HG02610 (cell line): ENCODE results near the gene SLC26A11.
"Not testable (repeated sequence)": the region's sequence is repeated elsewhere in the genome, so short reads cannot be mapped to it uniquely, and the experiment has no call there.

Source experiments
- ATAC-seq: cut with Tn5 transposase; IDR thresholded peaks from one replicate; pipeline ENCODE4 v1.9.1; 2021; ENCODE audit warnings: mild to moderate bottlenecking, moderate library complexity; ENCODE audit not compliant: unreplicated experiment

The SLC26A11 gene

GRCh38 chr17:80195671-80196529, 24.3 kb upstream of the SLC26A11 start:
- no peak for ATAC-seq

- no peak for ATAC-seq
Measured at GRCh38 chr17:80196652-80197051, 23.6 kb upstream of the SLC26A11 start.

- no peak for ATAC-seq
Measured at GRCh38 chr17:80198144-80198661, 22.0 kb upstream of the SLC26A11 start.

GRCh38 chr17:80199295-80199694, 20.9 kb upstream of the SLC26A11 start:
- not testable (repeated sequence) for ATAC-seq

- no peak for ATAC-seq
Measured at GRCh38 chr17:80201446-80201845, 18.8 kb upstream of the SLC26A11 start.

- no peak for ATAC-seq
Measured at GRCh38 chr17:80202197-80202596, 18.0 kb upstream of the SLC26A11 start.

GRCh38 chr17:80203471-80203963, 16.7 kb upstream of the SLC26A11 start:
- ATAC-seq: no peak

- ATAC-seq: no peak
Measured at GRCh38 chr17:80204626-80205468, 15.4 kb upstream of the SLC26A11 start.

- no peak for ATAC-seq
Measured at GRCh38 chr17:80205811-80206210, 14.4 kb upstream of the SLC26A11 start.

- ATAC-seq: no peak
Measured at GRCh38 chr17:80208050-80208449, 12.2 kb upstream of the SLC26A11 start.

- ATAC-seq: no peak
Measured at GRCh38 chr17:80209765-80210164, 10.5 kb upstream of the SLC26A11 start.

GRCh38 chr17:80210348-80211108, 9.7 kb upstream of the SLC26A11 start:
- no peak for ATAC-seq

GRCh38 chr17:80212109-80212508, 8.1 kb upstream of the SLC26A11 start:
- no peak for ATAC-seq

GRCh38 chr17:80212511-80212910, 7.7 kb upstream of the SLC26A11 start:
- ATAC-seq: no peak

- no peak for ATAC-seq
Measured at GRCh38 chr17:80212962-80213642, 7.1 kb upstream of the SLC26A11 start.

- ATAC-seq: no peak
Measured at GRCh38 chr17:80213643-80213975, 6.6 kb upstream of the SLC26A11 start.

GRCh38 chr17:80214012-80214877, 6.0 kb upstream of the SLC26A11 start:
- ATAC-seq: no peak

- ATAC-seq: no peak
Measured at GRCh38 chr17:80214878-80215210, 5.4 kb upstream of the SLC26A11 start.
